ENCODE data around the gene TBX4. TPM values are rescaled to one million over a fixed set of nuclear protein-coding genes. Genes with fewer than 3 reads are reported as not detected.
A peak's percentile ranks its signal among the peaks of the same experiment; 100 is the strongest.

Gene TBX4
- total and polyA plus RNA-seq, 12 donors, result 0.03 TPM; not detected in 11

- no peaks in the 10 kb centered on the region for H3K9me3 ChIP-seq
- H3K4me1 ChIP-seq, result peaks cover 0 to 36% (median 20%) of the 10 kb centered on the region in 9 donors
- TF ChIP-seq CTCF (IDR thresholded peaks at IDR 0.05), result no peak
- intact Hi-C loops (cut with DNase I), result no loop called here
- ATAC-seq (no peak), DNase-seq (no peak)
- 3 to 5% methylated on average over 39 of the region's 39 CpGs for WGBS, 2 donors
- no peak overlapping the region for H3K27ac ChIP-seq
- H3K4me3 ChIP-seq, result peak overlapping the region in 8 of 10 donors; percentile 6 to 43 (median 30)
- H3K36me3 ChIP-seq, result no peaks in the 10 kb centered on the region
- peaks cover 32 to 100% (median 100%) of the 10 kb centered on the region in 7 donors for H3K27me3 ChIP-seq
These were observed 5.2 kb downstream of the TBX4 start for GRCh38 chr17:61457226-61457983.

- H3K4me1 ChIP-seq, result peaks cover 0 to 31% (median 20%) of the 10 kb centered on the region in 9 donors
- WGBS, 2 donors, result 11 to 16% methylated on average over 14 of the region's 14 CpGs
- no peaks in the 10 kb centered on the region for H3K9me3 ChIP-seq
- intact Hi-C loops (cut with DNase I), result no loop called here
- no peak for DNase-seq
- H3K36me3 ChIP-seq, result no peaks in the 10 kb centered on the region
- TF ChIP-seq CTCF (IDR thresholded peaks at IDR 0.05), result no peak
- no peak overlapping the region for H3K27ac ChIP-seq
- H3K27me3 ChIP-seq, result peaks cover 31 to 100% (median 100%) of the 10 kb centered on the region in 7 donors
- no peak for ATAC-seq
- H3K4me3 ChIP-seq, result peak overlapping the region in 5 of 10 donors; percentile 6 to 43 (median 27)
These were observed 5.8 kb downstream of the TBX4 start for GRCh38 chr17:61458000-61458399.

- WGBS, 2 donors, result 44 to 53% methylated on average over 5 of the region's 5 CpGs
- intact Hi-C loops (cut with DNase I), result no loop called here
- Histone ChIP-seq H3K4me1 (peaks cover 0 to 31% (median 20%) of the 10 kb centered on the region in 9 donors), H3K4me3 (no peak overlapping the region), H3K27me3 (peaks cover 31 to 100% (median 100%) of the 10 kb centered on the region in 7 donors), H3K9me3 (no peaks in the 10 kb centered on the region), H3K36me3 (no peaks in the 10 kb centered on the region), H3K27ac (no peak overlapping the region)
- DNase-seq (no peak), ATAC-seq (no peak)
- no peak for TF ChIP-seq CTCF (IDR thresholded peaks at IDR 0.05)
These were observed 6.4 kb downstream of the TBX4 start for GRCh38 chr17:61458421-61459141.

GRCh38 chr17:61459142-61459809 lies 7.1 kb downstream of the TBX4 start:
- ATAC-seq (no peak), DNase-seq (no peak)
- WGBS, 2 donors, result 53 to 67% methylated on average over 4 of the region's 4 CpGs
- H3K27ac ChIP-seq, result no peak overlapping the region
- TF ChIP-seq CTCF (IDR thresholded peaks at IDR 0.05), result no peak
- peaks cover 29 to 100% (median 99%) of the 10 kb centered on the region in 7 donors for H3K27me3 ChIP-seq
- no peaks in the 10 kb centered on the region for H3K36me3 ChIP-seq
- no peak overlapping the region for H3K4me3 ChIP-seq
- intact Hi-C loops (cut with DNase I), result no loop called here
- H3K9me3 ChIP-seq, result no peaks in the 10 kb centered on the region
- H3K4me1 ChIP-seq, result peaks cover 0 to 27% (median 15%) of the 10 kb centered on the region in 9 donors

Data from heart right ventricle (tissue), 16 donors.